ENCODE measurements around the gene IFITM10. TPM values are rescaled to one million over a fixed set of nuclear protein-coding genes. Genes with fewer than 3 reads are reported as not detected.

IFITM10 gene
- total and polyA plus RNA-seq, 5 donors = 0.25 to 1.0 (median 0.57) TPM

DNA sequence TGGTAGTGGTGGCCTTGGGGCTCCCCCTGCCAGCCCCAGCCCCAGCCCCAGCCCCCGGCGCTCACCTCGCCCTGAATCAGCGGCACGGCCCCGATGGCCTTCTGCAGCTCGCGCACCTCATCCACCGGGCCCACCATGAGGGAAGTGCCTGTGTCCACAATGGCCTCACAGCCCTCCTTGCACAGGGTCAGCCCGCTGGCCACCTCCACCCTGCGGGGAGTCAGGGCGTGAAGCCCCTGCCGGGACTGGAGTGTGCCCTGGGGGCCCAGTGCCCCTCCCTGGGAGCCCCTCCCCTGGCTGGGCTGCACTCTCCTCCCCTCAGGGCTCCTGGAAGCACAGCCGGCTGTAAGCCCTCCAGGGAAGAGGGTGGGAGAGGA is 3.5 kb upstream of the IFITM10 start:
- intact Hi-C loops (cut with DNase I) = no loop called here
- ATAC-seq (no peak), DNase-seq (peak in 1 of 3 donors; percentile 41)
- Histone ChIP-seq H3K27ac (ENCODE audit: low read length) (no peak overlapping the region), H3K9me3 (ENCODE audit: control insufficient read depth, low read length) (no peaks in the 10 kb centered on the region), H3K4me3 (ENCODE audit: low read length) (no peak overlapping the region), H3K27me3 (ENCODE audit: control insufficient read depth, insufficient read depth) (no peaks in the 10 kb centered on the region), H3K4me1 (ENCODE audit: control insufficient read depth, insufficient read depth, low read length) (peaks cover 9% of the 10 kb centered on the region)
- 89% methylated on average over 14 of the region's 14 CpGs for WGBS

DNA sequence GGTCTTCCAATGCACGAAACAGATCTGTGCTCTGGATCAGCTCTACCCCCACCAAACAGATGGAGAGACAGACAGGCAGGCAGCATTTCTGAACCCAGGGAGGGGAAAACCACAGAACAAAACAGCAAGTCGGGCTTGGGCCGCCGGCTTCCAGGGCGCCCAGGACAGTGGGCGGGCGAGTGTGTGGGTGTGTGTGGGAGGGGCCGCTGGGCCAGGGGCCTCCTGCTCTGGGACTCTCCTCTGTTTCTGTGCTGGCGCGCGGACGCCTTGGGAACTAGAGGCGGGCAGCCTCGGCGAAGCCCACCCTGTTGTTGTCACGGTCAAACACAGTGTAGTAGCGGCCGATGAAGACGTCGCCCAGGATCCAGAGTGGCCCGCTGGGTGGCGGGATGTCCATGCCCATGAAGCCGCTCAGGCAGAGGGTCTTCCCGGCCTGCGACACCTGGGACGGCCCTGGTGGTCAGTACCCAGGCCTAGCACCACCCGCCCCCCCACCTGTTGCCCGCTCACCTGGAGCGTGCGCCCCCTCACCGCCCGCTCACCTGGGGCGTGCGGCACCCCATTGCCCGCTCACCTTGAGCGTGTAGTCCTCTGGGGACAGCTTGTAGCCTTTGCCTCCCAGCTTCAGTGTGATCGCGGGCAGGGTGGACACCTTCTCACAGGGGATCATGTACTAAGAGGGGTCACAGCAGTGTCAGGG is 3.0 kb upstream of the IFITM10 start:
- Histone ChIP-seq H3K27me3 (ENCODE audit: control insufficient read depth, insufficient read depth) (no peaks in the 10 kb centered on the region), H3K27ac (ENCODE audit: low read length) (no peak overlapping the region), H3K4me1 (ENCODE audit: control insufficient read depth, insufficient read depth, low read length) (peaks cover 9% of the 10 kb centered on the region), H3K4me3 (ENCODE audit: low read length) (no peak overlapping the region), H3K9me3 (ENCODE audit: control insufficient read depth, low read length) (no peaks in the 10 kb centered on the region)
- ATAC-seq (no peak), DNase-seq (peak in 2 of 3 donors; percentile 53 to 61)
- intact Hi-C loops (cut with DNase I) = no loop called here
- 92% methylated on average over 38 of the region's 38 CpGs for WGBS

DNA sequence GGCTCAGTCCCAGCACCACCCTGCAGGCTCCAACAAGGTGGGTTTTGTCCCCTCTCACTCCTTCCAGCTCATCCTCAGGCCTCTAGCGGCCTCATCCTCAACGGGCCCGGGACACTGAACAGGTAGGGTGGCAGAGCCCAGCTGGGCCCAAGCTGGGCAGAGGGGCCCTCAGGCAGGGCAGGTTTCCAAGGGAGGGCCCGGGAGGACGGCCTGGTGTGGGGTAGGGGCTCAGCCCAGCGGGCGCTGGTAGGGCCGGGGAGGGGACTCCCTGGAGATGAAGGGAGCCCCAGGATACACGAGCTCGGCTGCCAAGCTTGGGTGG is 2.5 kb upstream of the IFITM10 start:
- peaks cover 9% of the 10 kb centered on the region for H3K4me1 ChIP-seq (ENCODE audit: control insufficient read depth, insufficient read depth, low read length)

DNA sequence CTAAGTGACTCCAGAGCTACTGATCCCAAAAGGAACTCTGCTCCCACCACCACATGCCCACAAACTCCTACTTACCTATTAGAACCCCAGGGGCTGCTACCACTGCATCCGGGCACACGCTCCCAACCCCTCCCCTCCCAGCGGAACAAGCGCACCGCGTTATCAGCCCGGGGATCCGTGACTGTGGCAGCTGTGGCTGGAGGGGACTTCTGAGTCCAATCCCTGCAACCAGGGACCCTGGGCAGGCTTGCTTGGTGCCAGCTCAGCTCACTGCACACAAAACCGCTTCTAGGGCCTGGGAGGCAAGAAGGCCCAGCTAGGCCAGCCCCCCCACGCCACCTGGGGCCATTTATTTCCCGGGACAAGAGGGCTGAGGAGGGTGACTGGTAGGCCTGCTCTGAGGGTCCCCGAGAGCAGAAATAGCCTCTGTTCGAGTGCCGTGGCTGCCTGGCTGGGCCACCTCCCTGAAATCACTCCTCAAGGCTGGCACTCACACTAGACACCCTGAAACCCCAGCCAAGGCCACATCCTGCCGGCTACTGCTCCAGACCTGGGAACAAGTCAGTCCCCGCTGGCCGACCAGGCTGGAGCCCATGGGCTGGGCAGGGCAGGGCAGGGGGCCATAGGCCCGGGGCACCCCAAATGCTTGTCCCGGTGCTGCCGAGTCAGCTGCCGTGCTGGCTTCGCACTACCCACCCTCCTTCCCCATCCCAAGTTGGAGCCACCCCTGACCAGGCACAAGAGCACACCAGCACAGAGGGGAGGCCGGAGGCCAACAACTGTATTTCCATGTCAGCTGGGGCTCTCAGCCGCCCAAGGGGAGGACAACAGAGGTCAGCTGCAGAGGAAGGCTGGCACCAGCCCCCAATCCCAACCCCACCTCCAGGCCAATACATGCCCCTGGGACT is 1.9 kb upstream of the IFITM10 start:
- Histone ChIP-seq H3K4me3 (ENCODE audit: low read length) (no peak overlapping the region), H3K27ac (ENCODE audit: low read length) (no peak overlapping the region), H3K27me3 (ENCODE audit: control insufficient read depth, insufficient read depth) (no peaks in the 10 kb centered on the region), H3K9me3 (ENCODE audit: control insufficient read depth, low read length) (no peaks in the 10 kb centered on the region), H3K4me1 (ENCODE audit: control insufficient read depth, insufficient read depth, low read length) (peaks cover 9% of the 10 kb centered on the region)
- WGBS = 83% methylated on average over 24 of the region's 24 CpGs
- peak in 2 of 3 donors; percentile 47 to 61 for DNase-seq
- intact Hi-C loops (cut with DNase I) = no loop called here
- no peak for ATAC-seq

More for the DNA sequence above, 2.5 kb upstream of the IFITM10 start:
- Histone ChIP-seq H3K4me3 (ENCODE audit: low read length) (no peak overlapping the region), H3K9me3 (ENCODE audit: control insufficient read depth, low read length) (no peaks in the 10 kb centered on the region), H3K27ac (ENCODE audit: low read length) (no peak overlapping the region), H3K27me3 (ENCODE audit: control insufficient read depth, insufficient read depth) (no peaks in the 10 kb centered on the region)
- DNase-seq = peak in 1 of 3 donors; percentile 58
- 91% methylated on average over 10 of the region's 10 CpGs for WGBS
- no peak for ATAC-seq
- intact Hi-C loops (cut with DNase I) = no loop called here

DNA sequence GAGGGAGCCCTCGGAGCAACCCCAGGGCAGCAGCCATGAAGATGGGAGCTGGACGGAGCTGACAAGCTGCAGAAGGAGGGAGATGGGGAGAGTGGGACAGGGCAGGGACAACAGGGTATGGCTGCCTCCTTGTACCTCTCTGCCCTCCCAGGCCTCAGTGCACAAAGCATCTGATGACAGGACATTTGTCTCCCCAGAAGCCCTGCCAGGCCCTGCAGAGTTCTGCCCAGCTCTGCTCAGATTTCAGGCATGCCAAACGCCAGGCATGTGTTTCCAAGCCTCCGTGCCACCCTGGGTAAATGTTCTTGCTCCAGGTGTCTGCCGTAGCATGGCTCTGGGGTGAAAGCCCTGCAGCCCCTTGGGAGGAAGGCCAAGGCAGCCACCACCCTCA is 1.1 kb upstream of the IFITM10 start:
- DNase-seq (peak in 2 of 3 donors; percentile 60 to 68), ATAC-seq (peak in 1 of 2 donors; percentile 14)
- H3K4me1 ChIP-seq (ENCODE audit: control insufficient read depth, insufficient read depth, low read length) = peaks cover 9% of the 10 kb centered on the region
- WGBS = 51% methylated on average over 5 of the region's 5 CpGs
- H3K27me3 ChIP-seq (ENCODE audit: control insufficient read depth, insufficient read depth) = no peaks in the 10 kb centered on the region
- intact Hi-C loops (cut with DNase I) = no loop called here
- H3K9me3 ChIP-seq (ENCODE audit: control insufficient read depth, low read length) = no peaks in the 10 kb centered on the region
- H3K4me3 ChIP-seq (ENCODE audit: low read length) = no peak overlapping the region
- no peak overlapping the region for H3K27ac ChIP-seq (ENCODE audit: low read length)

DNA sequence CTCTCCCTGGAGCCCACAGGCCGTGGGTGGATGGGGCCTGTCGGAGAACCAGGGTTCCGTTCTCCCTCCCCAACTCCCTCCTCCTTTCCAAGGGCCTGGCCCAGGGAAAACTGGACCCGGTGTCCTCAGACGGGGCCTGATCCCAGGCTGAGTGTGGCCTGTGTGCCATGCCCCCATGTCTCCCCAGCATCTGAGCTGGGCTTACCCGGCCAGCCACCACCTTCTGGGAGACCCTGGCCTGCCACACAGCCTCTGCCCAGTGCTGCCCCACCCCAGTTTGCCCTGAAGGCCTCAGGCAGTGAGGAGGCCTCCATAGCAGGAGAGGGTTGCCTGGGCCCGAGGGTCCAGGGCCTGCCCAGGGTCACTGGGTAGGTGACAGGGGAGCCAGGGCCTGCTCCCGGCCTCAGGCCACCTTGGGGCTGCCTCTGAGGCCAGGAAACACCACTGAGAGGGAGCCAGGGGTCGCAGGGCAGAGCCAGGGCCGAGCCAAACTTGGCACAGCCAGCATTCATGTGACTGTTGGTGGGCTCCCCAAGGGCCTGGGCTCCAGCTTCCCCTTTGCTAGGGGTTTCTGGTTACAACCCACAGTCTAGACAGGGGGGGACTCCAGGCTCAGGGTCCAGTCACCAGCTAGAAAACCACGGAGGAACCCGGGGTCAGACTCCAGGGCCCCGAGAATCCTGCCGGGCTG is 590 bp upstream of the IFITM10 start:
- DNase-seq (peak in 2 of 3 donors; percentile 44 to 63), ATAC-seq (peak; percentile 0 to 1)
- Histone ChIP-seq H3K9me3 (ENCODE audit: control insufficient read depth, low read length) (no peaks in the 10 kb centered on the region), H3K4me3 (ENCODE audit: low read length) (no peak overlapping the region), H3K27me3 (ENCODE audit: control insufficient read depth, insufficient read depth) (no peaks in the 10 kb centered on the region), H3K27ac (ENCODE audit: low read length) (no peak overlapping the region), H3K4me1 (ENCODE audit: control insufficient read depth, insufficient read depth, low read length) (peaks cover 9% of the 10 kb centered on the region)
- 48% methylated on average over 14 of the region's 14 CpGs for WGBS
- intact Hi-C loops (cut with DNase I) = no loop called here

DNA sequence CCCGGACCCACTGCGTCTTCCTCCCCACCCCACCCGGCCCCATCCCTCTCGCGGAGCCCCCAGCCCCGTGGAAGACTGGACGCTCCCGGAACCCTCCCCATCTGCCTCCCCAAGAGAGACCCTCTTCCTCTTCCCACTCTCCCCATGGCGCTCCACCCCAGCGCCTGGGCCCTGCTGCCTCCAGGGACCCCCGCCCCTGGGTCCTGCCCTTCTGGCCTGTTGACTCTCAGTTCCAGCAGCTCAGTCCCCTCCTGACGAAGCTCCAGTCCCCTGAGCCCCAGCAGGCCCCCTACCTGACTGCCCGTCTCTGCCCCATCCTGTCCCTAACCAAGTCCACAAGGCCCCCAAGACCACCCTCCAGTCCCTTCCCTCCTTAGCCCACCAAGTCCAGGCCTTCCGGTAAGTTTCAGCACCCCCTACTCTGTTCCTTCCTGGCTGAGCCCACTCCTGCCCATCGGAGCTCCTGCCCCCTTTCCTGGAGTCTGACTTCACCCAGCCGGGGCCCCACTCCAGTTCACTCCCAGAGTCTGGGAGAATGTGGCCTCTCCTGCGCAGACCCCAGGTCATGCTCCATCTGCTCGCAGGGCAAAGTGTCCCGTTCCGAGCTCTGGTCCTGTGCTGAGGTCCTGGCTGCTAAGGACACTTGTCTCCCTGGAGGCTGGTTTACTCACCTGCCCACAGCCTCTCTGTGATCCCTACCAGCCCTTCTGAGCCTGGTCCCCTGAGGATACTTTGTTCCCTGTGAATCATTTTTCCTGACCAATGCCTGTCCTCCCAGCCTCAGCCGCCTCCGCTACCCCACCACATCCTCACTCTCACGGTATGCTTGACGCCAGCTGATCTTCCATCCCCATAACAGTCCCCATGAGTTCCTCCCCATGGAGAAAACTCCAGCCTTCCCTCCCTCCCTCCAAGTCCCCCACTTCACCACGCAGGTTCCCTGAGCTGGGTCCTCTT is 722 bp downstream of the IFITM10 start:
- ATAC-seq (no peak), DNase-seq (peak in 1 of 3 donors; percentile 46)
- WGBS = 24% methylated on average over 25 of the region's 25 CpGs
- Histone ChIP-seq H3K4me3 (ENCODE audit: low read length) (no peak overlapping the region), H3K4me1 (ENCODE audit: control insufficient read depth, insufficient read depth, low read length) (peaks cover 9% of the 10 kb centered on the region), H3K27ac (ENCODE audit: low read length) (no peak overlapping the region), H3K27me3 (ENCODE audit: control insufficient read depth, insufficient read depth) (no peaks in the 10 kb centered on the region), H3K9me3 (ENCODE audit: control insufficient read depth, low read length) (no peaks in the 10 kb centered on the region)
- intact Hi-C loops (cut with DNase I) = no loop called here

DNA sequence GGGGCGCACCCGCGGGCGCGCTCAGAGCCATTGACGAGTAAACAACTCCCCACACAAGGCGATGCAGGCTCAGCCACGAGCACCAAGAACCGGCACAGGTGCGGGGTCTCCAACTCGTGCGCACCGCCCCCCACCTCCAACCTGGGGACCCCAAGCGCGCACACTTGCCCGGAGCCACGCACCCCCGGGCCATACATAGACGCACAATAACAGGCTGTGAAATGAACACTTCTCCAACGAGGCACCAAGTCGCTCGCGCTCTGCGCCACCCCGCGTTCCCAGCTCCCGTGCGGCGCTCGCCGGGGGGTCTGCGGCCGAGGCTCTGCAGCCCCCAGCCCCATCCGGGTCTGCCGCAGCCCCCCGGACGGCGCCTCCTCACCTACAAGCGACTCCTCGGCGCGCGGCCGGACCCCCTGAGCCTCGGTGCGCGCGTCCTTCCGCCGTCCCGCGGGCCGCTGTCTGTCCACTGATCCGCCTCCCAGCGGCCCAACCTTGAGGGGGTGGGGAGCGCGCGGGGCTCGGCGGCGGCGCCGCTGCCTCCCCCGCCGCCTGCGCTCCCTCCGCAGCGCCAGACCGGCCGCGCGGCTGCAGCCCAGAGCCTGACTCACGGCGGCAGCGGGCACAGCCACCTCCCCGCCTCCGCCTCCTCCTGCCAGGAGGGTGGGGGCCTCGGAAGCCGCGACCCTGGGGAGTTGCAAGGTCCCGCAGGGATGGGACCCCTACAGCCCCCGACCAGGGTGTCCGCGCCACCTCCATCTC is 1.6 kb downstream of the IFITM10 start:
- Histone ChIP-seq H3K9me3 (ENCODE audit: control insufficient read depth, low read length) (no peaks in the 10 kb centered on the region), H3K4me1 (ENCODE audit: control insufficient read depth, insufficient read depth, low read length) (peaks cover 9% of the 10 kb centered on the region), H3K4me3 (ENCODE audit: low read length) (peak overlapping the region; percentile 12), H3K27ac (ENCODE audit: low read length) (no peak overlapping the region), H3K27me3 (ENCODE audit: control insufficient read depth, insufficient read depth) (no peaks in the 10 kb centered on the region)
- intact Hi-C loops (cut with DNase I) = no loop called here
- peak in 2 of 3 donors; percentile 55 to 68 for DNase-seq
- ATAC-seq = peak in 1 of 2 donors; percentile 15
- WGBS = 2% methylated on average over 84 of the region's 84 CpGs

DNA sequence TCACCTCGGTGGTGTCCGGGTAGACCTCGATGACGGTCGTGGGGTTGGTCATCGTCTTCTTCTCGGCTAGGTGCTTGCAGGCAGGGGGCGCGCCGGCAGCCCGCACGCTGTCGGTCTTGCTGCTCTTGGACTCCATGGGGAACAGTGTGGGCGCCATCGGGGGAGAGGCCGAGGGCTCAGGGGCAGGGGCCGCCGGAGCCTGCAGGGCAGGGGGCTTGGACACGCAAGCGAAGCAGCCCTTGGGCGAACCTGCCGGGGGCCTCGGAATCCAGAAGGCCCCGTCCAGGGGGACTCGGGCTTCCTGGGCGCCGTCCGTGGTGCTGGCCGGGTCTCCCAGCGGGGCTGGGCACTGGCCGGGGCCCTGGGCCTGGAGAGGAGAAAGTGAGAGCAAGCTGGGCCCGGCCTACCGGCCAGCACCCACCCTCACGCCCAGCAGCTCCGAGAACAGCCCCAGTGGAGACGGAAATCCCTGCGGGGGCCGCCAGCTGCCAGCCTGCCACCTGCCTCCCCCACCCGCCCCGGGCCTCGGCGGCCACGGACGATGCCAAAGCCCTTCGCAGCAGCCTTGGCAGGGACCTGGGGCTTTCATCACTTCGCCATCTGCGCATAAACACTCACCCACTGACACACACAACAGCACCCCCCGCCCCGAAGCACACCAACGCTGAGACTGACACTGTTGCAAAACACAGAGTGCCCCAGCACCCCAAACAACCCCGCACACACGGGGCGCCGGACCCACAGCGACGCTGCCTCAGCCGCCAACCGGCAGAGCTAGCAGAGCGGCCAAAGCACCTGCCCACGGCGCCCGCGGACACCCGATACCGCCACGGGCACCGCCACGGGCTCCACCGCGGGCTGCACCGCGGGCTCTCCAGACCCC is 2.4 kb downstream of the IFITM10 start:
- no peak overlapping the region for H3K27ac ChIP-seq (ENCODE audit: low read length)
- peak in 2 of 3 donors; percentile 61 to 66 for DNase-seq
- peaks cover 9% of the 10 kb centered on the region for H3K4me1 ChIP-seq (ENCODE audit: control insufficient read depth, insufficient read depth, low read length)
- no peaks in the 10 kb centered on the region for H3K9me3 ChIP-seq (ENCODE audit: control insufficient read depth, low read length)
- intact Hi-C loops (cut with DNase I) = no loop called here
- ATAC-seq = no peak
- 33% methylated on average over 72 of the region's 72 CpGs for WGBS
- H3K4me3 ChIP-seq (ENCODE audit: low read length) = peak overlapping the region; percentile 12
- no peaks in the 10 kb centered on the region for H3K27me3 ChIP-seq (ENCODE audit: control insufficient read depth, insufficient read depth)

Measured in right cardiac atrium (tissue), 5 donors.